B cell (primary cell): ENCODE results near the gene EFCC1. TPM values are rescaled to one million over a fixed set of nuclear protein-coding genes. Genes with fewer than 3 reads are reported as not detected.

Experiments used
- ATAC-seq: fragments of 200-7000 bp; cut with Tn5 transposase; one replicate; pipeline ENCODE4 v1.10.0; 2021; ENCODE audit warnings: low read depth, mild to moderate bottlenecking, moderate number of reproducible peaks, moderate library complexity
- CTCF ChIA-PET: fragments of 350-600 bp; sonication (Branson Sonifier 250); formaldehyde crosslinking; loops from one replicate; lab custom pipeline; 2021; ENCODE audit warnings: antibody characterized with exemption, inconsistent platforms; lab: Charles Lee
- POLR2A ChIA-PET: fragments of 350-600 bp; sonication (Branson Sonifier 250); formaldehyde crosslinking; loops from one replicate; lab custom pipeline; 2021; ENCODE audit warnings: antibody characterized with exemption; lab: Charles Lee
- DNase-seq: peaks from one replicate; pipeline ENCODE4 v3.0.0; 2013
- H2AFZ ChIP-seq: 2 replicates; pipeline ENCODE4 v1.6.1; 2012; ENCODE audit warnings: mild to moderate bottlenecking, low read depth, low read length; ENCODE audit not compliant: insufficient read depth, poor library complexity, severe bottlenecking
- H3K27ac ChIP-seq, 2 donors: 1 replicate in 1 of 2; 2 replicates in 1 of 2; pipeline ENCODE4 v1.5.1; 2012 to 2013; ENCODE audit warnings: low read length in 2 of 2, mild to moderate bottlenecking in 2 of 2, moderate library complexity in 1 of 2
- H3K27me3 ChIP-seq, 4 experiments: fragments of 200-600 bp in 1 of 4; sonication (generic) in 1 of 4; replicated peaks in 1 of 4; 1 replicate in 2 of 4; 2 replicates in 2 of 4; pipeline versions ENCODE4 v1.6.1 to v1.7.0; 2013 to 2016; ENCODE audit warnings: low read length in 3 of 4, mild to moderate bottlenecking in 2 of 4, mixed read lengths in 1 of 4, moderate library complexity in 1 of 4; ENCODE audit not compliant: insufficient read depth in 4 of 4, control insufficient read depth in 3 of 4; ENCODE audit errors: control extremely low read depth in 1 of 4
- H3K36me3 ChIP-seq, 2 experiments: replicated peaks in 1 of 2; 1 replicate in 1 of 2; 2 replicates in 1 of 2; pipeline versions ENCODE4 v1.6.1 to v1.7.1; 2013; ENCODE audit warnings: low read length in 1 of 2; ENCODE audit not compliant: insufficient read depth in 2 of 2, control insufficient read depth in 1 of 2; ENCODE audit errors: control extremely low read depth in 1 of 2, extremely low read depth in 1 of 2
- H3K4me1 ChIP-seq, 2 donors: fragments of 200-600 bp in 1 of 2; sonication (generic) in 1 of 2; 1 replicate in 1 of 2; 2 replicates in 1 of 2; pipeline versions ENCODE4 v1.5.1 to v1.6.1; 2013 to 2017; ENCODE audit warnings: low read length in 2 of 2; ENCODE audit not compliant: control insufficient read depth in 2 of 2, insufficient read depth in 2 of 2
- H3K4me2 ChIP-seq: replicated peaks from 2 replicates; pipeline ENCODE3; 2012; ENCODE audit warnings: mild to moderate bottlenecking, low read depth, low read length; ENCODE audit not compliant: poor library complexity, severe bottlenecking
- H3K4me3 ChIP-seq, 5 experiments: fragments of 200-600 bp in 1 of 5; sonication (generic) in 1 of 5; 1 replicate in 3 of 5; 2 replicates in 2 of 5; pipeline versions ENCODE4 v1.5.1 to v1.7.0; 2011 to 2016; ENCODE audit warnings: low read length in 4 of 5, mild to moderate bottlenecking in 4 of 5, low read depth in 2 of 5, control low read depth in 1 of 5, moderate library complexity in 1 of 5; ENCODE audit not compliant: insufficient read depth in 1 of 5; ENCODE audit errors: control extremely low read depth in 1 of 5, extremely low read depth in 1 of 5
- H3K79me2 ChIP-seq: fragments of 200-600 bp; sonication (generic); one replicate; pipeline ENCODE4 v1.6.0; 2016; ENCODE audit warnings: low read length; ENCODE audit not compliant: control insufficient read depth, insufficient read depth
- H3K9ac ChIP-seq: fragments of 200-600 bp; sonication (generic); 2 replicates; pipeline ENCODE4 v1.6.1; 2017; ENCODE audit warnings: mild to moderate bottlenecking, low read length, moderate library complexity
- H3K9me3 ChIP-seq, 3 donors: one replicate each; pipeline versions ENCODE4 v1.6.1 to v1.7.1; 2013; ENCODE audit warnings: low read length in 2 of 3; ENCODE audit not compliant: control insufficient read depth in 2 of 3, insufficient read depth in 1 of 3; ENCODE audit errors: control extremely low read depth in 1 of 3
- H4K20me1 ChIP-seq: 2 replicates; pipeline ENCODE4 v1.6.0; 2012; ENCODE audit warnings: mild to moderate bottlenecking, low read length; ENCODE audit not compliant: insufficient read depth, control insufficient read depth, poor library complexity, severe bottlenecking
- H3K27ac Mint-ChIP-seq: one replicate; pipeline ENCODE4 v1.8.0; 2021; ENCODE audit warnings: mixed read lengths
- H3K27me3 Mint-ChIP-seq: one replicate; pipeline ENCODE4 v1.8.0; 2021; ENCODE audit warnings: mixed read lengths
- H3K4me1 Mint-ChIP-seq: one replicate; pipeline ENCODE4 v1.8.0; 2021; ENCODE audit warnings: mixed read lengths
- H3K4me3 Mint-ChIP-seq: one replicate; pipeline ENCODE4 v1.8.0; 2021; ENCODE audit warnings: mixed read lengths
- H3K9me3 Mint-ChIP-seq: one replicate; pipeline ENCODE4 v1.8.0; 2022; ENCODE audit warnings: mixed read lengths; ENCODE audit not compliant: insufficient read depth
- EZH2 ChIP-seq: IDR thresholded peaks from 2 replicates; pipeline ENCODE4 v1.6.1; 2012; ENCODE audit warnings: borderline replicate concordance, low read depth, mild to moderate bottlenecking, moderate library complexity, low read length; ENCODE audit not compliant: insufficient read depth, poor library complexity, severe bottlenecking
- WGBS: methylation state at CpG from one replicate; pipeline ENCODE4 v1.1.5; 2013; ENCODE audit warnings: missing lambda C conversion rate; ENCODE audit not compliant: insufficient coverage; 5-methylcytosine and 5-hydroxymethylcytosine counted together
- intact Hi-C: fragments of 100-400 bp; cut with micrococcal nuclease; formaldehyde crosslinking; loops from one replicate; pipeline ENCODE4 v1.10.0; 2022
- polyA plus RNA-seq: library from polyadenylated mRNA; depleted of rRNA; stranded (reverse); fragments of >200 nt; gene quantifications from 2 replicates; pipeline ENCODE4 v1.2.3, GENCODE V29; 2012
- total RNA-seq, 2 donors: library from RNA; stranded (reverse); fragments of 120-200 nt in 1 of 2; gene quantifications; 1 replicate in 1 of 2; 2 replicates in 1 of 2; pipeline versions ENCODE4 v1.2.3 to v1.2.4, GENCODE V29; 2013 to 2022
- TF ChIP-seq, protein P1 (sequence below): fragments of 200-600 bp; IDR thresholded peaks from one replicate; pipeline ENCODE4 v1.8.0; 2022; ENCODE audit warnings: antibody characterized with exemption, mild to moderate bottlenecking

EFCC1 gene
- total and polyA plus RNA-seq, 2 donors (not counting 1 experiment from before 2014, with no cell fraction given) = 0.06 TPM; not detected in 1

DNA sequence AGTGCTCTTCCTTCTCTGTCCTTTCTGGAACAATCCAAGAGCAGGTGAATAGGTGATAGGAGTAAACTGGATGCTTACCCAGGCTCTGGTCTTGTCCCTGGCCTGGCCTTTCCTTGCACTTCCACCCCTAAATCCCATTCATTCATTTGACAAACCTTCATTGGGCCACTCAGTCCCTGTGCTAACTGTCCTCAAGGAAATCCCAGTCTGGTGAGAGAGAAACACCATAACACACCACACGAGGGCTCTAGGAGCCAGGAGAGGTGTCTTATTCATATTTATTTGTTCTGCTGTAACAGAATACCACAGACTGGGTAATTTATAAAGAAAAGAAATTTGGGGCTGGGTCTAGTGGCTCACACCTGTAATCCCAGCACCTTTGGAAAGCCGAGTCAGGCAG lies 22.8 kb downstream of the EFCC1 start:
- no peak overlapping the region for H3K9ac ChIP-seq
- Mint-ChIP-seq H3K27me3 (no peaks in the 10 kb centered on the region), H3K4me1 (peaks cover 22% of the 10 kb centered on the region), H3K9me3 (no peaks in the 10 kb centered on the region), H3K27ac (no peak overlapping the region), H3K4me3 (no peak overlapping the region)
- H3K9me3 ChIP-seq = peaks cover 0 to 10% (median 0%) of the 10 kb centered on the region in 3 donors
- intact Hi-C loops = no loop called here
- no peak overlapping the region for H3K4me2 ChIP-seq
- H3K4me1 ChIP-seq = peaks cover 13 to 15% of the 10 kb centered on the region in 2 donors
- H3K27me3 ChIP-seq = no peaks in the 10 kb centered on the region
- H2AFZ ChIP-seq = no peak overlapping the region
- no peaks in the 10 kb centered on the region for H3K79me2 ChIP-seq
- ChIA-PET POLR2A (no interaction called here), CTCF (interaction anchor here (0.5 to 1.3 kb wide), 3 partner anchors 17 to 140 kb away, joined by 3 to 4 read pairs (median 3); no protein-coding TSS in a partner anchor)
- H3K36me3 ChIP-seq = no peaks in the 10 kb centered on the region
- no peak for TF ChIP-seq EZH2
- TF ChIP-seq, protein P1, sequence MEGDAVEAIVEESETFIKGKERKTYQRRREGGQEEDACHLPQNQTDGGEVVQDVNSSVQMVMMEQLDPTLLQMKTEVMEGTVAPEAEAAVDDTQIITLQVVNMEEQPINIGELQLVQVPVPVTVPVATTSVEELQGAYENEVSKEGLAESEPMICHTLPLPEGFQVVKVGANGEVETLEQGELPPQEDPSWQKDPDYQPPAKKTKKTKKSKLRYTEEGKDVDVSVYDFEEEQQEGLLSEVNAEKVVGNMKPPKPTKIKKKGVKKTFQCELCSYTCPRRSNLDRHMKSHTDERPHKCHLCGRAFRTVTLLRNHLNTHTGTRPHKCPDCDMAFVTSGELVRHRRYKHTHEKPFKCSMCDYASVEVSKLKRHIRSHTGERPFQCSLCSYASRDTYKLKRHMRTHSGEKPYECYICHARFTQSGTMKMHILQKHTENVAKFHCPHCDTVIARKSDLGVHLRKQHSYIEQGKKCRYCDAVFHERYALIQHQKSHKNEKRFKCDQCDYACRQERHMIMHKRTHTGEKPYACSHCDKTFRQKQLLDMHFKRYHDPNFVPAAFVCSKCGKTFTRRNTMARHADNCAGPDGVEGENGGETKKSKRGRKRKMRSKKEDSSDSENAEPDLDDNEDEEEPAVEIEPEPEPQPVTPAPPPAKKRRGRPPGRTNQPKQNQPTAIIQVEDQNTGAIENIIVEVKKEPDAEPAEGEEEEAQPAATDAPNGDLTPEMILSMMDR = no peak
- no peak for ATAC-seq
- H3K4me3 ChIP-seq = no peak overlapping the region
- H4K20me1 ChIP-seq = no peaks in the 10 kb centered on the region
- no CpG with 5 or more reads among the region's 2 CpGs for whole genome bisulfite sequencing
- DNase-seq = no peak
- H3K27ac ChIP-seq = no peak overlapping the region

DNA sequence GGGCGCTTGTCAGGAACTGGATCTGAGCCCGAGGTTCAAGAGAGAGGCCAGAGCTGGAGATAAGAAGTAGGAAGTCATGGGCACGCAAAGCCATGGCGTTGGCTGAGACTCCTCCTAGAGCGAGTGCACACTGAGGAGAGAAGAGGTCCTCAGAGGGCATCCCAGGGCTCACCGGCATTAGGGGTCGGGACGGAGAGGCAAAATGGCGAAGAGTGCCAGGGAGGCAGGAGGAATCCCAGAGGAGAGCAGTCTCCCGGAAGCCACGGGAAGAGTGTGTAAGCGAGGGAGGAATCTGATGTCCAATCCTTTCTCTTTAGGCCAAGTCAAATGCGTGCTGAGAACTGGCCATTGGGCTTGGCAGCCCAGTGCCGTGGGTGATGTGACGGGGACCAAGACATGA lies 24.0 kb downstream of the EFCC1 start:
- POLR2A ChIA-PET = no interaction called here
- no peaks in the 10 kb centered on the region for H3K79me2 ChIP-seq

More for the DNA sequence above, 24.0 kb downstream of the EFCC1 start:
- H3K4me1 Mint-ChIP-seq = peaks cover 22% of the 10 kb centered on the region
- Histone ChIP-seq H3K9me3 (peaks cover 0 to 14% (median 0%) of the 10 kb centered on the region in 3 donors), H2AFZ (no peak overlapping the region), H3K4me2 (no peak overlapping the region), H3K27ac (no peak overlapping the region), H3K27me3 (no peaks in the 10 kb centered on the region), H4K20me1 (no peaks in the 10 kb centered on the region), H3K4me3 (no peak overlapping the region), H3K36me3 (no peaks in the 10 kb centered on the region), H3K4me1 (peaks cover 13 to 15% of the 10 kb centered on the region in 2 donors), H3K9ac (no peak overlapping the region)
- CTCF ChIA-PET = interaction anchor here (0.9 to 4.0 kb wide), 5 partner anchors 8 to 292 kb away, joined by 3 to 53 read pairs (median 4); a partner anchor contains a TSS
- intact Hi-C loops = no loop called here
- WGBS = 94% methylated on average over 15 of the region's 15 CpGs
- peaks cover 1% of the 10 kb centered on the region for H3K27me3 Mint-ChIP-seq
- DNase-seq (no peak), ATAC-seq (no peak)
- no peak overlapping the region for H3K27ac Mint-ChIP-seq
- no peaks in the 10 kb centered on the region for H3K9me3 Mint-ChIP-seq
- H3K4me3 Mint-ChIP-seq = peak overlapping the region; percentile 47
- TF ChIP-seq EZH2 = no peak
- TF ChIP-seq, protein P1 = no peak
